ENCODE measurements around the gene WWOX.

The WWOX gene

DNA sequence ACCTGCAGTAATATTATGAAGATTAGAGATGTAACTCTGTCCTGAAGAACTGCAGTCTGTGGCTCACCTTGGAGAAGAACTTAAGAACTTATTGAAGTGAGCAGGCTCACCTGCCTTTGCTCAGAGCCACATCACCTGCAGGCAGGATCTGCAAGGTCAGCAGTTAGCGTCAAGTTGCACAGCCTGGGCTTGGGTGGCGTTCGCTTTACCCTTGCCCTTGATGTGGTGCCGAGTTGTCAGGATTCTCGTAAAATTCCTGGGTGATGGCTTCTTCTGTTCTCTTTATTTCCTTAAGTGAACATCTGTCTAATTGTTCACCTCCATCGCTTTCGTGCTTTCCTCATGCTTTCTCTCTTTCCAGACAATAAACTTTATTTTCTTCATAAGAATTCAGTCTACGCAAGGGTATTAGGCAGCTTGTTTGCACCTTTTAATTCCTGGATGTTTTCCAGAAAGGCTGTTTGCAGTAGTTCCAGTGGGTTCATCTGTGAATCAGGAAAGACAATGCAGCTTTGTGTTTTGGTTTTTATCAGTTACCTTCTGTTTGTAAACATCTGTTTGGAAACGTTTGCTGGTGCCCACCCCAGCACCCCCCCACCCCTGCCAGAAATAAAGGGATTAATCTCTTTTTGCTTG, 254.3 kb downstream of the WWOX start:
- no peak for DNase-seq (ENCODE audit: low read depth)

GRCh38 chr16:78362524-78363135, 263.2 kb downstream of the WWOX start:
- no peak for DNase-seq (ENCODE audit: low read depth)

DNA sequence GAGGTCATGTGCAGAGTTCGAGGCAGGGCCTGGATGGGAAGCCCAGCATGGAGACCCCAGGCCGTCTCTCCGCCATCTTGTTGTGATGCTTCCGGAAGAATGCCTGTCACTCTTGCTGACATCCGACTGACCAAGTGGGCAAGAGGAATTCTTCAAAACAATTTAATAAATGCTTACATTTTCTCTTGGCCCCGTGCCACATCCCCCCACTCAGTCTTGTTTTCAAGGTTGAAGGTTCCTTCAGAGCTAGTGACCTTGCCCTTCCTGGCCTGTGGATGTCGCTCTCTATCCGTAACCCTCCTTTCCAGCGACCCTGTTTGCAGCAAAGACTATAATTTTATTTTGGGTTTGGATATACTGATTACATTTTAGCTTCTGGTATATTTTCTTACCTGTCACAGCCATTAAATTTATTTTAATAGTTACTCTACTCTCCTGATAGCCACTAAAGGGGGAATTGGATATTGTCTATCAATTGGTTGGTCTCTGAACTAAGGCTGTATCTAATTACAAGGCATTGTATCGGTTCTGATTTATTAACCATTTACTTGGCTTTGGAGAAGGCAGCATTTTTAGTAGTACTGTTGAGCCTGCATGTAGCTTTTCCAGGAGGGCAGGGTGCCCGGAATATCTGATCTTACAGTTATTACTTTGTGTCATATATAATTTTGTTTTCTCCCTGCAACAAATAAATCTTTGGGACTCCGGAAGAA, 264.5 kb downstream of the WWOX start:
- DNase-seq (ENCODE audit: low read depth) = no peak

- no peak for DNase-seq (ENCODE audit: low read depth)
Measured at GRCh38 chr16:78364556-78364880, 265.1 kb downstream of the WWOX start.

- DNase-seq (ENCODE audit: low read depth) = no peak
Measured at GRCh38 chr16:78365366-78365765, 265.9 kb downstream of the WWOX start.

DNA sequence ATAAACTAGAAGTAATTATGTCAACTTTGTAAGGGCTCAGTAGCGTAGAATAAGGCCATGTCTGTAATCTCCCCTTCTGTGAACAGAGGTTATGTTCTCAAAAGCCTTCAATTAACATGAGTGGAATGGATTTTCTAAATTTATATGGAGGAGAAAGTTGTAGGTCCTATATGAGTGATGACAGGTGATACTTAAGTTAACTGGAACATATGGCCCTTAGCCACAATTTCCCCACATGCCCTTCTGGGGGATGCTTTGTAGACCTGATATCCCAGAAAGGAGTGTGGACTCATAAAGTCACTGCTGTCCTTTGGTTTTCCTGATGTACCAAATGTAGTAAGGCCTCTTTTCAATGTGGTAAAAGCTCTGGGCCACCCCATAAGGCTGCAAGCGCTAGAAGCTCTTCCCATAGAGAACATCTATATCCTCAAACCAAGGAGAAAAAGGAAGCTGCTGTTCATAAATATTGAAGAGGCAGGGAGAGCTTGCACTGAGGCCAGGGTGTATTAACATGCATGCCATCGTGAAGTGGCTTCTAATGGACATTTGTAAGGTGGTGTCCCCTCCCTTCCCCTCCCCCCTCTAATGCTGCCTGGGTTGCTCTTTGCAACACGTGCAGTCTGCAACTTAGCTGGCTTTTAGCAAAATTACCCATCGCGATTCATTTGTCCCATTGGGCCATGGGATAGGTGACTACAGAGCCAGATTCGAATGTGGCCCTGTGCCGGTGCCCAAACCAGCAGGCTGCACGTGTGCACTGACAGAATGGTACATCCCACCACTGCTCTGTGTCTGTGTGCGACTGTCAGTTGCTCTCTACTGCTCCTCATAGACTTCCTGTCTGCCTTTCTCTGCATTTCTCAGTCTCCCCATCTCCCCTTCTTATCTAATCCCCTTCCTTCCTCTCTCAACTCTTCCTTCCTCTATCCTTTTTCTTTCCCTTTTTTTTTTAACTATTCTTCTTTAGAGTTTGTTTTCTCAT, 269.0 kb downstream of the WWOX start:
- no peak for DNase-seq (ENCODE audit: low read depth)

DNA sequence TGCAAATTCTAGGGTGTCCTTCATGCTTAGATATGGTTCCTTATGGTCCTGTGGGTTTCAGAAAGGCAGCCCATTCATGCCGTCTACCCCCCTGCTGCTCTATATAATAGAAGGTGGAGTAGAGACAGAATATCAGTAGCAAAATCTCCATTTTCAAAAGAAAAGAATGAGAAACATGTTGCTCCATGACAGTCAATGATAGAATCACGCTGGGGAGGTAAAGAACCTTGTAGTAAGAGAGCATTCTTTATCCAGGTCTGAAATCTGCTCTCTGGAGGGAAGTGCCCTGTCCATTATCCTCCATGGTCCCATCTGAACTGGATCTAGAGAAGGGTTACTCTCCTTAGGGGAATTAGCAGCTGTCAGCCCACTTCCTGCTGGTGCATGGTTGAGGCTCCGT, 272.8 kb downstream of the WWOX start:
- DNase-seq (ENCODE audit: low read depth) = no peak

DNA sequence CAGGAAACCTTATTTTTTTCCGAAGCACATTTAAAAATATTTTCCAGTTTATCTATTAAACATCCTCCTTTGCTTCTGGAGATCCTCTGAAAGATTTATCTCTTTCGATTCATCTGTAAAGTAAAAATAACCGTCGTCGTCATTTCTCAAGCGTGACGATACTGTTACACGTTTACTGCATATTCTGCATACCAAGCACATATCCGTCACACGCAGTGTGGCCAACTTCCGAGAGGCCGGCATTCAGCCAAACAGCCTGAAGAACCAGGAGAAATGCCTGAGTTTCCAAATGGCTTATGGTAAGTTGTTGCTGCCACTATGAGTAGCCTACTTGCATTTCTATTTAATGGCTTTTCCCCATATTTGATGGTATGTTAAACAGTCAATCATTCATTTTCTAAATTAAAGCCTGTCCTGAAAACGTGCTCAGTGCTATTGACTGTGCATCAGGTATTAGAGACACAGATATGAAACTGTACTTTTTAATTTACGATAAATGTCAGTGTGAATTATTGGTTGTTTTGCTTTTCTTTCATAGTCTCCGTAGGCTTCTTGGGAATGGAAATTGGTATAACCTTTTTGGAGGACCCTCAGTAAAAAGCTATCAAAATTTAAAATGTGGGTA, 275.7 kb downstream of the WWOX start:
- DNase-seq (ENCODE audit: low read depth) = no peak

DNA sequence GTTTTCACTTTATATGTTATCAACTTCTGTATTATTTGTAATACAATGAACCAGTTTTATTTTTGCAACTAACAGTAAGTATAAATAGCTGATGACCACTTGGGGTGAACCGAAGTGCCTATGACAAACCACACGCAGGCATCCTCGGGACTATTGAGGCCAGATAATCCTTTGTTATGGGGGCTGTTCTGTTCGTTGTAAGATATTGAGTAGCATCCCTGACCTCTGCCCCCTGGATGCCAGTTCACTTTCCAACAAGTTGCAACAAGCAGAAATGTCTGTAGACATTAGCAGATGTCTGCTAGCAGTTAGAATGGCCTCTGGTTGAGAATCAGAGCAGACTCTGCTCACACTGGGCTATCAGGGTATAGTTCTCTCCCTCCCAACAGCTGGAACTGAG, 277.0 kb downstream of the WWOX start:
- no peak for DNase-seq (ENCODE audit: low read depth)

GRCh38 chr16:78377312-78377711, 277.9 kb downstream of the WWOX start:
- no peak for DNase-seq (ENCODE audit: low read depth)

DNA sequence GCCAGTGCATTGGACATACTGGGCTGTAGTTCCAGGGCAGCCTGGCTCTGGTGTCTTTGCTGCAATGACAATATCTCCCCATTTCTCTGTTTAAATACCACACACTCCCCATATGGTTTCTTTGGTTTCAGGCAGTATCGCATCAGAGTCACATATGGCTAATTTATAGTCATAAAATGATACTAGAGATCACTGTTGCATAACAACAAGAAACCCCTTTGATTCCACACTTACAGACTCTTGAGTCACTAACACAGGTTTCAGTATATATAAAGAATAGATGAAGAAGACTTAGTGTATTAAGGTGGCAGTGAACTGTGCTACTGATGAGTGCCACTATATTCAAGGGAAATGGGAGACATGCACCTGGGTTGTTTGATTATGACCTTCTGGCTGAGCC, 281.6 kb downstream of the WWOX start:
- DNase-seq (ENCODE audit: low read depth) = no peak

DNA sequence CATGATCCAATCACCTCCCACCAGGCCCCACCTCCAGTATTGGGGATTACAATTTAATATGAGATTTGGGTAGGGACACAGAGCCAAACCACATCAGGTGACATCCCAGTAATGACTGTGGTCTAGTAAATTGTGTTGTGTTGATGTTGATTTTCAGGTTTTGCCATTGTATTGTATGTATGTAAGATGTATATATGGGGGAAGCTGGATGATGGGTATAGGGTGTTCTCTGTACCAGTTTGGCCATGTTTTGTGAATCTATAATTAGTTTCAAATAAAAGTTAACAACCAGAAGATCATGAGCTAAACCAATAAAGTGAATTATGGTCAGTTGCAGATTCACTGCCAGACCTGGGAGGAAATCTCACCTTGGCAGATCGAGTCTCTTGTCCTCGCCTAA, 283.7 kb downstream of the WWOX start:
- no peak for DNase-seq (ENCODE audit: low read depth)

- no peak for DNase-seq (ENCODE audit: low read depth)
Measured at GRCh38 chr16:78385086-78385805, 285.8 kb downstream of the WWOX start.

DNA sequence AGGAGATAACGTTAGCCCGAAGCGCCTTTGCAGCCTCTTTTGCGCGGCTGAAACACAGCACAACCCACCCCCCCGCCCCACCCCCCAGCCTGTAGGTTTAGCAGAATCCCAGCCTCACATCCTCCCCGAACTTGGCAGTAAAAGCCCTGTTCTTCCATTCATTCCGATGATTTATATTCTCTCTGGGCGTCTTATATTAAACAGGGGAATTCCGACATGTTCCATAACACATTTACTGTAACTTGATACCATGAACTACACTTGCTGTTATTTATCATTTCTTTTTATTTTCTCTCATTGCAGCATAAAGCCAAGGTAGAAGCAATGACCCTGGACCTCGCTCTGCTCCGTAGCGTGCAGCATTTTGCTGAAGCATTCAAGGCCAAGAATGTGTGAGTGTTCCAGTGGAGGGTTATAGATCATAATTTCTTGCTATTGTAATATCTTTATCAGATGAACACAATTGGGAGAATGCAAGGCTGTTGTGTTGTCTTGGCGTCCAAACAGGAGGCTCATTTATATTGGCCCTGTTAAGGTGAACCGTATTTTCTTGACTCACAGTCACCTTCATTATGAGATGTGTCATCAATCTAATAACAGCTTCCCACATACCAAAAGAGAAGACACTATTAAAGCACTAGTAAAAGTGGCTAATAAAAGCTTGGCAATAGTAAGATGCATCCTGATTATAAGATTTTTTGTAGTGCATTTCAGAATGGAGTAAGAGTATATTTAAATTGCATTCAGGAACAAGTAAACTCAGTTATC, 287.3 kb downstream of the WWOX start:
- no peak for DNase-seq (ENCODE audit: low read depth)

- peak; percentile 71 for DNase-seq (ENCODE audit: low read depth)
Measured at GRCh38 chr16:78389009-78389498, 289.6 kb downstream of the WWOX start.

DNA sequence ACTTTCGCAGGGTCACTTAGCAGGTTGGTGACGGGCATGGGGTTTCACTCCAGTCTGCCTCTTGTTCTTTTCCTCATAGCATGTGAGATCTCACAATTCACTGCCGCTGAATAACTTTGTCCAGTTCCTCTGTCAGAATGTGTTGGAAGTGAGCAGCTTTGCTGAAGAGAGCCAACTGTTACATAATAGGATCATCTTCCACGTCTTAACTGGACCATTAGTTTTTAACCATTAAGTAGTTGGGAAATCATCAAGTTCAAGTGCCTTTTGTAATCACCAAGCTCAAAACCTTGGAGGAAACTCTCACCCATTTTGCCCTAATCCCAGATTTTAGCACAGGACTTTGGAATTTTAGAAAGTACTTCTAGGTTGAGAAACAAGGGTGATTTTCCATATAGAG, 290.6 kb downstream of the WWOX start:
- no peak for DNase-seq (ENCODE audit: low read depth)

- DNase-seq (ENCODE audit: low read depth) = no peak
Measured at GRCh38 chr16:78390508-78391324, 291.3 kb downstream of the WWOX start.

- DNase-seq (ENCODE audit: low read depth) = no peak
Measured at GRCh38 chr16:78392585-78393195, 293.2 kb downstream of the WWOX start.

- DNase-seq (ENCODE audit: low read depth) = no peak
Measured at GRCh38 chr16:78395035-78395434, 295.6 kb downstream of the WWOX start.

Measured in CMK (cell line).